ENCODE data around the gene UQCRFS1.

DNA sequence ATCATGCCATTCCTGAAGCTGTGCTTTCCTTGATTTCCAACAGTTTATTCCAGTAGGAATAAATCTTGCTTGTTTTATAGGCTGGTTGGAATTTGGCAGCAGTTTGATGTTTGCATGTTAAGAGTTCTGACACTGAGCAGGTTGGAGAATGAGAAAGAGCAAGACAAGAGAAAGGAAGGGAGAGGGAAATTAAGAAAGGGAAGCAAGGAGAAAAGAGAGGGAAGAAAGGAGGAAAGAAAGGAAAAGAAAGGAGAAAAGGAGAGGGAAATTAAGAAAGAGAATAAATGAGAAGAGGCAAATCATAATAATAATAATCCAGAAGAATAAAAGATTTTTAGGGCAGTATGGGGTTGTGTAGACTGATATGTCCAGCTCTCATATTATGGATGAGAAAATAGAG is 28.4 kb upstream of the UQCRFS1 start:
- TF ChIP-seq, protein P1, sequence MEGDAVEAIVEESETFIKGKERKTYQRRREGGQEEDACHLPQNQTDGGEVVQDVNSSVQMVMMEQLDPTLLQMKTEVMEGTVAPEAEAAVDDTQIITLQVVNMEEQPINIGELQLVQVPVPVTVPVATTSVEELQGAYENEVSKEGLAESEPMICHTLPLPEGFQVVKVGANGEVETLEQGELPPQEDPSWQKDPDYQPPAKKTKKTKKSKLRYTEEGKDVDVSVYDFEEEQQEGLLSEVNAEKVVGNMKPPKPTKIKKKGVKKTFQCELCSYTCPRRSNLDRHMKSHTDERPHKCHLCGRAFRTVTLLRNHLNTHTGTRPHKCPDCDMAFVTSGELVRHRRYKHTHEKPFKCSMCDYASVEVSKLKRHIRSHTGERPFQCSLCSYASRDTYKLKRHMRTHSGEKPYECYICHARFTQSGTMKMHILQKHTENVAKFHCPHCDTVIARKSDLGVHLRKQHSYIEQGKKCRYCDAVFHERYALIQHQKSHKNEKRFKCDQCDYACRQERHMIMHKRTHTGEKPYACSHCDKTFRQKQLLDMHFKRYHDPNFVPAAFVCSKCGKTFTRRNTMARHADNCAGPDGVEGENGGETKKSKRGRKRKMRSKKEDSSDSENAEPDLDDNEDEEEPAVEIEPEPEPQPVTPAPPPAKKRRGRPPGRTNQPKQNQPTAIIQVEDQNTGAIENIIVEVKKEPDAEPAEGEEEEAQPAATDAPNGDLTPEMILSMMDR (IDR thresholded peaks at IDR 0.05; ENCODE audit: insufficient read depth, low read length), result no peak
- TF ChIP-seq, protein P2, sequence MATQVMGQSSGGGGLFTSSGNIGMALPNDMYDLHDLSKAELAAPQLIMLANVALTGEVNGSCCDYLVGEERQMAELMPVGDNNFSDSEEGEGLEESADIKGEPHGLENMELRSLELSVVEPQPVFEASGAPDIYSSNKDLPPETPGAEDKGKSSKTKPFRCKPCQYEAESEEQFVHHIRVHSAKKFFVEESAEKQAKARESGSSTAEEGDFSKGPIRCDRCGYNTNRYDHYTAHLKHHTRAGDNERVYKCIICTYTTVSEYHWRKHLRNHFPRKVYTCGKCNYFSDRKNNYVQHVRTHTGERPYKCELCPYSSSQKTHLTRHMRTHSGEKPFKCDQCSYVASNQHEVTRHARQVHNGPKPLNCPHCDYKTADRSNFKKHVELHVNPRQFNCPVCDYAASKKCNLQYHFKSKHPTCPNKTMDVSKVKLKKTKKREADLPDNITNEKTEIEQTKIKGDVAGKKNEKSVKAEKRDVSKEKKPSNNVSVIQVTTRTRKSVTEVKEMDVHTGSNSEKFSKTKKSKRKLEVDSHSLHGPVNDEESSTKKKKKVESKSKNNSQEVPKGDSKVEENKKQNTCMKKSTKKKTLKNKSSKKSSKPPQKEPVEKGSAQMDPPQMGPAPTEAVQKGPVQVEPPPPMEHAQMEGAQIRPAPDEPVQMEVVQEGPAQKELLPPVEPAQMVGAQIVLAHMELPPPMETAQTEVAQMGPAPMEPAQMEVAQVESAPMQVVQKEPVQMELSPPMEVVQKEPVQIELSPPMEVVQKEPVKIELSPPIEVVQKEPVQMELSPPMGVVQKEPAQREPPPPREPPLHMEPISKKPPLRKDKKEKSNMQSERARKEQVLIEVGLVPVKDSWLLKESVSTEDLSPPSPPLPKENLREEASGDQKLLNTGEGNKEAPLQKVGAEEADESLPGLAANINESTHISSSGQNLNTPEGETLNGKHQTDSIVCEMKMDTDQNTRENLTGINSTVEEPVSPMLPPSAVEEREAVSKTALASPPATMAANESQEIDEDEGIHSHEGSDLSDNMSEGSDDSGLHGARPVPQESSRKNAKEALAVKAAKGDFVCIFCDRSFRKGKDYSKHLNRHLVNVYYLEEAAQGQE (IDR thresholded peaks at IDR 0.05; ENCODE audit: insufficient replicate concordance, low read depth), result no peak
- TF ChIP-seq SPI1 (IDR thresholded peaks at IDR 0.05; ENCODE audit: borderline replicate concordance, low read depth), result no peak
- no peak for TF ChIP-seq GABPA (IDR thresholded peaks at IDR 0.05; ENCODE audit: low read depth)
- no peak for TF ChIP-seq POLR2AphosphoS5 (IDR thresholded peaks at IDR 0.05; ENCODE audit: low read depth)

Measured in HL-60 (cell line).